ENCODE results near the gene SCN4B.

Gene SCN4B

GRCh38 chr11:118105657-118106305, 46.8 kb downstream of the SCN4B start:
- no peak for DNase-seq (ENCODE audit: low read depth in 1 of 2, low spot score in 1 of 2)

GRCh38 chr11:118104491-118104890, 48.1 kb downstream of the SCN4B start:
- DNase-seq (ENCODE audit: low read depth in 1 of 2, low spot score in 1 of 2), result no peak

GRCh38 chr11:118102721-118103261, 49.8 kb downstream of the SCN4B start:
- no peak for DNase-seq (ENCODE audit: low read depth in 1 of 2, low spot score in 1 of 2)

DNA sequence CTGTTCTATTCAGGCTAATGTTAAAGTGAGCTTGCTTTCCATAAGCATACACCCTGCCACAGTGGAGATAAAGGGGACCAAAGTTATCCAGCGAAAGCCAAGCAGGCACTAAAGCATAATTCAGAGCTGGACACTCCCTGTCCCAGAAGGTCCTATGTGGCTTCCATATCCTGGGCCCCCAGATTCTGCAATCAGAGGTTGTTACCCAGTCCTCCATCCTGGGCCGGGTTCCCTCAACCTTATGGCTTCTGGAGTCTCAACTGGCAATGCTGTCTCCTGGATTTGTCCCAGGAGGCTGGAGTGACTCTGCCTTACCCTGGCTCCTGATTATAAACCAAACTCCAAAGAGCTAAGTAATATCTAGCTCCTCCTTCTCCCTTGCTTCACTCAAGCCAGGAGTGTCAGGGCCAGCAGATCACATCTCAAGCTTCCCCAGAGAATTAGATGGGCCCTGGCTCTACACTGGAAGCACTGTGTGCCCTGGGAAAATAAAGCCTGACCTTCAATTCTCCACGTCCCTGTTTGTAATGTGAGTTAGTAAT, 51.9 kb downstream of the SCN4B start:
- no peak for DNase-seq (ENCODE audit: low read depth in 1 of 2, low spot score in 1 of 2)

DNA sequence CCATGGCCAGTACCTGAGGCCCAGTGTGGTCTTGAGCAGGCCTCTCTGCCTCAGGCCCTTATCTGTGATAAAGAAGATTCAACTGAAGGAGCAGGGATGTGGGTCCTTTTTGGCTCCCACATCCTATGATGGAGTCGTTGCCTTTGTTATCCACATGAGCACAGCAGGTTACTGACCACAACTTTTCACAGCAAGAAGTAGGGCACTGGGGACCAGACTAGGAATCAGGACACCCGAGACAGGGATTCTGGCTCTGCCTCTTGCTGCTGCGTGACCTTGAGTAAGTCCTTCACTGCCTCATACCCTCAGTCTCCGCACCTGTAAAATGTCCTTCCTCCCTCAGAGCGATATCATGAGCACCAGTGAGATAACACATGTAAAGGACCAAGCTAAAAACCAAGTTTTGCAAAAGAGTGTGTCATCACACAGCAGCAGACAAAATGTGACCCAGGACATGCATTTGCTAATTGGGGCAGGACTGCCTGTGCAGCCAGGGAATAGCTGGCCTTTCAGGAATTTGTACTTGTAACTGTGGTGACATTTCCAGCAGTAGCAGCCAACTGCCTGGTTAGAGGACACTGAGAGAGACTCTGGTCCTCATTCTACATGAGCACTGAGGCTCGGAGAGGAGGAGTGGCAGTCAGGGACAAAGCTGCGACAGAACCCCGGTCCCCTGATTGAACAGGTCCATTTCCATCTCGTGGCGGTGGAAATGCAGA, 52.6 kb downstream of the SCN4B start:
- DNase-seq (ENCODE audit: low read depth in 1 of 2, low spot score in 1 of 2), result no peak

DNA sequence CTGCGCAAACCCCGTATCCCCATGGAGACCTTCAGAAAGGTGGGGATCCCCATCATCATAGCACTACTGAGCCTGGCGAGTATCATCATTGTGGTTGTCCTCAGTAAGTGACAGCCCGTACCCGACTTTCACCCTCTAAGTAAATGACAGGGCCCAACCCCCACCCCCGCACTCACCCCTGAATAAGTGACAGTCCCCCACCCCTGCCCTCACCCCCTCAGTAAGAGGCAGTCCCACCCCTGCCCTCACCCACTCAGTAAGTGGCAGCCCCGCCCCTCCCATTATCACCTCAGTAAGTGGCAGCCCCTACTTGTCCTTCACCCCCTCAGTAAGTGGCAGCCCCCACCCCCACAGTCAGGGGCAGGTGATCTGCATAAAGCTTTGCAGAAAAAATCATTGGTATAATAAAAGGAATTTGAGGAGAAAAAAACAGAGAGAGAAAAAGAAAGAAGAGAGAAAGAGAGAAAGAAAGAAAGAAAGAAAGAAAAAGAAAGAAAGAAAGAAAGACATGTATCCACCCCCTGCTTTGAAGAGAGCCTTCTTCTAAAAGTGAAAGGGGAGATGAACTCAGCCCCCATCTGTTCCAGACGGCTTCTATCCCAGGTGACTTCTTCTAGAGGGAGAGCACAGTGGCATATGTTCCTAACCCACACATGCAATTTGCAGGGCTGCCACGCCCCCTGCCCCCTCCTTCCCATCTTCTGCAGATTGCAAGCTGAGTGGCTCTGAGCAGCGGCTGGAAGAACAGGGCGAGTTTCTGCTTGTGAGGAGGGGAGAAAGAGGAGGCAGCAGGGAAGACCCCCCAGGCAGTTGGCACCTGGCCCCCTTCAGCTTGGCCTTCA, 53.4 kb downstream of the SCN4B start:
- no peak for DNase-seq (ENCODE audit: low read depth in 1 of 2, low spot score in 1 of 2)

DNA sequence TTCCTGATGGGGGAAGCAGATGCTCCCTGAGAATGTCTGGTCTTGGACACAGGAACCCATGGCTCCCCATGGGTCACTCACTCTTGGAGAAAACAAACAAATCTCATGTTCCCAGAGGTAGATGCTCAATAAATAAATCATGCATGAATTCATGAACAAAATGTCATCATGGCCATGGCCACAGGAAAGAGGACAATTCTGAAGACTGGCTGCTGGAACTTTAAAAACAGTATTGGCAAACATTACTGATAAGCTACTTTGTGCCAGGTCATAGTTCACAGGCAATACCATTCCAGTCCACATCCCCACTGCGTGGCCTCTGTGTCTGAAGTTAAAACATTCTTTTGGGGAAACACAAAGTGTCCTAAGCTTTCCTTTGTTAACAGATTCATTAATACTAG, 56.7 kb downstream of the SCN4B start:
- no peak for DNase-seq (ENCODE audit: low read depth in 1 of 2, low spot score in 1 of 2)

DNA sequence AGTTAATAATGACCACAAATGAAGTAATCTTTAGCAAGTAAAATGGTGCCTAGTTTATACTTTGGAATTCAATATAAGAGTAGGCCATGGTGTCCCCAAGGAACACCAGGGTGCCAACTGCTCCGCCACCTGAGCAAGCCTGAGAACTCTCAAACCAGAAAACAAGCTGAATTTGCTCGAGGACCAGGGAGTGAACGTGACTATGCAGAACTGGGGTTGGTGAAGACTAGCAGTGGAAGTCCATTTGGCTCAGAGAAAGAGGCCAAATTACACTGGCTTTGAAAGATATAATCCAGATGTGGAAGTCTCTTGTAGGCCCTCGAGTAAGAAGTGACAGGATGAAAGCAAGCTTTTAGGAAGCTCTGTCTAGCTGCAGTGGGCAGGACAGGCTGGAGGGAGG, 57.1 kb downstream of the SCN4B start:
- no peak for DNase-seq (ENCODE audit: low read depth in 1 of 2, low spot score in 1 of 2)

GRCh38 chr11:118092907-118093571, 59.6 kb downstream of the SCN4B start:
- no peak for DNase-seq (ENCODE audit: low read depth in 1 of 2, low spot score in 1 of 2)

DNA sequence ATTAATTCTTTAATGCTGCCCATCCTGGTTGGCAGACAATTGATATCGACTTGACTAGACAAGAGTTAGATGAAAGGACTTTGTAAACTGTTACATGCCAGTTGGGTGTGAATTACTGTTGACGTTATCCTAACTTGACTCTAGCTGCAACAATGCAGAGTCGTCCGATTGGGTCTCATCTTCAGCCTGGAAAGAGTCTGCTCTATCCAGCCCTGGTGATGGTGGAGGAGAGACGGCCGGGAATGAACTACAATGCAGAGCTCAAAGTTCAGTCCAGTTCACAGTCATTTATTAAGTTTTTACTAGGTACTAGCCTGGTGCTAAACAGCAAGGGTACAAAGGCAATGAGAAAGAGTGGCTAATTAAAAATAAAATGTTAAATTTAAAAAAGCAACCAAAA, 60.9 kb downstream of the SCN4B start:
- DNase-seq (ENCODE audit: low read depth in 1 of 2, low spot score in 1 of 2), result no peak

DNA sequence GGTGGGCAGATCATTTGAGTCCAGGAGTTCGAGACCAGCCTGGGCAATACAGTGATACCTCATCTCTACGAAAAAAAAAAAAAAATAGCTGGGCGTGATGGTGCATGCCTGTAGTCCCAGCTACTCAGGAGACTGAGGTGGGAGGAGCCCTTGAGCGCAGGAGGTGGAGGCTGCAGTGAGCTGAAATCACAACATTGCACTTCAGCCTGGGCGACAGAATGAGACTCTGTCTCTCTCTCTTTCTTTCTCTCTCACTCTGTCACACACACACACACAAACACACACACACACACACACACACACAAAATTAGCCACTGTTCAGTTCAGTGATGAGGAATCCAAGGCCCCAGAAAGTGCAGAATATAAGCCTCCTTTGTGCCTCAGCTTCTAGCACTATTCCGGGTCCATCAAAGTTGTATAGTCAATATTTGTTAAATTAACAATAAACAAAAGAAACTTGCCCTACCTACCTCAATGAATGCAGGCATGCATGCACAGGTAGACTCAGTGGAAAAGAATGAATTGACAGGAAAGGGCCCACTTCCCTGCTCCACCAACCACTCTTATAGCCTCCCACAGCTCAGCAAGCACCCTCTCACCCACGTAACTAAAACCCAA, 62.0 kb downstream of the SCN4B start:
- DNase-seq (ENCODE audit: low read depth in 1 of 2, low spot score in 1 of 2), result no peak

GRCh38 chr11:118088531-118088930, 64.1 kb downstream of the SCN4B start:
- no peak for DNase-seq (ENCODE audit: low read depth in 1 of 2, low spot score in 1 of 2)

DNA sequence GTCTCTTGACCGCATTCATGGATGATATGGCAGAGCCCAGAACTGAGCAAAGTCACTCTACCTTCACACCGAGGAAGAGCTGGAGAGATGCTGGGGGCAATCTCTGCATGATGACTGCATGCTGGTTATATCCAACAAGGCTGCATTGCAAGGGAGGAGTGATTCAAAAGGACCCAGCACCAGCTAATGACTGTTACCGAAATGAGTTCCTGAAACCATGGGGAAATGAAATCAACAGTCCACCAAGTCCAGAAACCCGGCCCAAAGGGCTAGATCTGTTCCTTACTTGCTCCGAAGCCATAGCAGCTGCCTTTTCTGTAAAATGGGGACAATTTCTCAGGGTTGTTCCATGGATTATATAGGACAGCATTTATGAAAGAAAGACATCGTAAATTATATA, 64.7 kb downstream of the SCN4B start:
- DNase-seq (ENCODE audit: low read depth in 1 of 2, low spot score in 1 of 2), result no peak

- no peak for DNase-seq (ENCODE audit: low read depth in 1 of 2, low spot score in 1 of 2)
Observed at GRCh38 chr11:118086913-118087768, 65.5 kb downstream of the SCN4B start, which contains the start of gene SMIM35. TSS of gene SMIM35 (minus strand) at chr11:118086963. CDS start at chr11:118086757, 206 bp downstream.

GRCh38 chr11:118084656-118085055, 68.0 kb downstream of the SCN4B start:
- DNase-seq (ENCODE audit: low read depth in 1 of 2, low spot score in 1 of 2), result no peak

DNA sequence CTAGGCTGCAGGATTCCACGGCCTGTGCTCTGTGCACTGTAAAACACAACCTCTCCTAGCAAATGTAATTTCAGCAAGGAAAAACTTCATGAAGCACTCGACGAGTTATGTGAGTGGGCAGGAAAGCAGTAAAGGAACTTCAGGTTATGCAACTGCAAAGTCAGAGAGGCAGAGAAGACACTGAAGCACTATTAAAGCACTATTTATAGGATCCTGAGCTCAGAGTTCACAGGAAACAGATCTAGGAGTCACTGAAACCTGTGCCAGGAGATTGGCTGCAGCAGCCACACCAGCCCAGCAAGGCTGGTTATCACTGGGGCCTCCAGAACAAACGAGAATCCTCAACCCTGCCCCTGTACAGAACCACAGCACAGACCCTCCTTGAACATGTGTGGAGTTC, 68.4 kb downstream of the SCN4B start:
- DNase-seq (ENCODE audit: low read depth in 1 of 2, low spot score in 1 of 2), result no peak

Measured in activated CD4-positive, alpha-beta T cell treated with anti-CD3 and anti-CD28 coated beads, Interleukin-2, amount 50 U/mL, for 24 hours (primary cell).